ENCODE data around the gene SH2D3A. TPM values are rescaled to one million over a fixed set of nuclear protein-coding genes. Genes with fewer than 3 reads are reported as not detected.

SH2D3A gene
- total RNA-seq, 1 experiment from 2014 or later = 30.3 TPM

GRCh38 chr19:6729573-6730152 is 37.6 kb downstream of the SH2D3A start (continued):
- TF ChIP-seq ZNF532 (CRISPR knock-in tag; IDR thresholded peaks at IDR 0.05; ENCODE audit: borderline replicate concordance) = no peak

GRCh38 chr19:6728346-6728745 is 38.9 kb downstream of the SH2D3A start:
- H3K36me3 Mint-ChIP-seq = peaks cover 9% of the 10 kb centered on the region
- ChIA-PET POLR2A (no interaction called here), CTCF (interaction anchor here (0.7 to 1.5 kb wide), 3 partner anchors 8 to 58 kb away, joined by 3 to 4 read pairs (median 3); partner anchors contain the start of gene TNFSF14)
- H3K27me3 Mint-ChIP-seq (ENCODE audit: low read depth) = no peaks in the 10 kb centered on the region
- TF ChIP-seq FOXJ3 (CRISPR knock-in tag; IDR thresholded peaks at IDR 0.05; ENCODE audit: borderline replicate concordance) (no peak), ZBTB21 (CRISPR knock-in tag; IDR thresholded peaks at IDR 0.05; ENCODE audit: borderline replicate concordance) (no peak), JAZF1 (CRISPR knock-in tag; IDR thresholded peaks at IDR 0.05) (no peak), ERG (CRISPR knock-in tag; IDR thresholded peaks at IDR 0.05) (no peak), USF1 (CRISPR knock-in tag; IDR thresholded peaks at IDR 0.05) (no peak), GTF2I (CRISPR knock-in tag; conservative IDR thresholded peaks at IDR 0.05) (no peak), E2F1 (CRISPR knock-in tag; IDR thresholded peaks at IDR 0.05) (no peak), NR2C2 (CRISPR knock-in tag; IDR thresholded peaks at IDR 0.05) (no peak), STAT6 (CRISPR knock-in tag; conservative IDR thresholded peaks at IDR 0.05; ENCODE audit: low read depth) (no peak)
- H3K9me3 Mint-ChIP-seq = 0 out of 2 replicates have a peak, but pooled peaks cover 6% of the 10 kb centered on the region
- H3K4me1 Mint-ChIP-seq = peaks cover 3% of the 10 kb centered on the region
- no peak overlapping the region for H3K4me3 Mint-ChIP-seq
- H3K27ac Mint-ChIP-seq = no peak overlapping the region
- ATAC-seq (no peak), DNase-seq (ENCODE audit: low spot score) (no peak)

- no peak overlapping the region for H3K4me3 Mint-ChIP-seq
- DNase-seq (ENCODE audit: low spot score) (no peak), ATAC-seq (no peak)
- no peaks in the 10 kb centered on the region for H3K27me3 Mint-ChIP-seq (ENCODE audit: low read depth)
- no peaks in the 10 kb centered on the region for H3K36me3 Mint-ChIP-seq
- 0 out of 2 replicates have a peak, but pooled peaks cover 6% of the 10 kb centered on the region for H3K9me3 Mint-ChIP-seq
- ChIA-PET CTCF (interaction anchor here (0.5 to 1.7 kb wide), 4 partner anchors 11 to 176 kb away, joined by 3 to 6 read pairs (median 4); no protein-coding TSS in a partner anchor), POLR2A (interaction anchor here (0.6 to 1.1 kb wide), 2 partner anchors 12 to 352 kb away, joined by 3 to 5 read pairs; partner anchors contain the start of gene GPR108)
- peaks cover 10% of the 10 kb centered on the region for H3K4me1 Mint-ChIP-seq
- no peak for TF ChIP-seq KAT7 (CRISPR knock-in tag; IDR thresholded peaks at IDR 0.05; ENCODE audit: borderline replicate concordance)
- TF ChIP-seq ZNF425 (CRISPR knock-in tag; conservative IDR thresholded peaks at IDR 0.05) = no peak
- no peak overlapping the region for H3K27ac Mint-ChIP-seq
Observed at GRCh38 chr19:6725513-6726231, 41.6 kb downstream of the SH2D3A start.
